GM23338 (cell line): Measurements from ENCODE around the gene FAM161B. TPM values are rescaled to one million over a fixed set of nuclear protein-coding genes. Genes with fewer than 3 reads are reported as not detected.

ENCODE experiments used
- ATAC-seq: fragments of 200-7000 bp; cut with Tn5 transposase; 3 replicates; pipeline ENCODE4 v1.9.1; 2020
- DNase-seq: peaks from one replicate; pipeline ENCODE4 v3.0.0-alpha.2; 2015; ENCODE audit warnings: low spot score
- H2AFZ ChIP-seq: fragments of 200-600 bp; sonication (generic); 2 replicates; pipeline ENCODE4 v1.8.0; 2016; ENCODE audit warnings: antibody characterized with exemption, mild to moderate bottlenecking, moderate library complexity
- H3F3A ChIP-seq: fragments of 200-600 bp; sonication (generic); replicated peaks from 2 replicates; pipeline ENCODE4 v1.8.0; 2017; ENCODE audit warnings: antibody characterized with exemption, mixed run types, low read depth
- H3K27ac ChIP-seq: fragments of 200-600 bp; sonication (generic); 2 replicates; pipeline ENCODE4 v1.6.1; 2016; ENCODE audit warnings: low read depth
- H3K27me3 ChIP-seq: fragments of 200-600 bp; sonication (generic); 2 replicates; pipeline ENCODE4 v1.8.0; 2016; ENCODE audit warnings: mild to moderate bottlenecking, mixed run types, moderate library complexity; ENCODE audit not compliant: insufficient read depth
- H3K36me3 ChIP-seq: fragments of 200-600 bp; sonication (generic); 2 replicates; pipeline ENCODE4 v1.8.0; 2016; ENCODE audit warnings: mild to moderate bottlenecking; ENCODE audit not compliant: insufficient read depth
- H3K4me1 ChIP-seq: fragments of 200-600 bp; sonication (generic); 2 replicates; pipeline ENCODE4 v1.8.0; 2016; ENCODE audit warnings: mild to moderate bottlenecking, moderate library complexity; ENCODE audit not compliant: insufficient read depth
- H3K4me2 ChIP-seq: fragments of 200-600 bp; sonication (generic); 2 replicates; pipeline ENCODE4 v1.7.1; 2017; ENCODE audit warnings: mixed run types
- H3K4me3 ChIP-seq: fragments of 200-600 bp; sonication (generic); 2 replicates; pipeline ENCODE4 v1.6.1; 2016; ENCODE audit warnings: mixed run types
- H3K79me2 ChIP-seq: fragments of 200-600 bp; sonication (generic); replicated peaks from 2 replicates; pipeline ENCODE4 v1.8.0; 2017; ENCODE audit warnings: mild to moderate bottlenecking; ENCODE audit not compliant: insufficient read depth
- H3K9me2 ChIP-seq: fragments of 200-600 bp; sonication (generic); 2 replicates; pipeline ENCODE4 v1.8.0; 2017; ENCODE audit not compliant: insufficient read depth
- H4K20me1 ChIP-seq: fragments of 200-600 bp; sonication (generic); replicated peaks from 2 replicates; pipeline ENCODE4 v1.8.0; 2017; ENCODE audit warnings: mild to moderate bottlenecking; ENCODE audit not compliant: insufficient read depth
- H3K27ac Mint-ChIP-seq: 2 replicates; pipeline ENCODE4 v1.8.0; 2020; ENCODE audit warnings: inconsistent platforms, mild to moderate bottlenecking, moderate library complexity, mixed read lengths
- H3K27me3 Mint-ChIP-seq: 3 replicates; pipeline ENCODE4 v1.8.0; 2022; ENCODE audit warnings: low read depth, mild to moderate bottlenecking, moderate library complexity, mixed read lengths, inconsistent platforms; ENCODE audit not compliant: insufficient read depth, poor library complexity
- H3K36me3 Mint-ChIP-seq: 3 replicates; pipeline ENCODE4 v1.8.0; 2021; ENCODE audit warnings: low read depth, mild to moderate bottlenecking, inconsistent platforms, moderate library complexity, mixed read lengths
- H3K4me1 Mint-ChIP-seq: 3 replicates; pipeline ENCODE4 v1.8.0; 2020; ENCODE audit warnings: mild to moderate bottlenecking, inconsistent platforms, mixed read lengths
- H3K4me3 Mint-ChIP-seq: 3 replicates; pipeline ENCODE4 v1.8.0; 2021; ENCODE audit warnings: moderate library complexity, mild to moderate bottlenecking, inconsistent platforms, mixed read lengths
- H3K9me3 Mint-ChIP-seq: 3 replicates; pipeline ENCODE4 v1.8.0; 2020; ENCODE audit warnings: moderate library complexity, mild to moderate bottlenecking, inconsistent platforms, mixed read lengths
- CTCF ChIP-seq, 2 experiments: fragments of 200-600 bp in 1 of 2; sonication (generic) in 1 of 2; conservative IDR thresholded peaks; 2 replicates each; pipeline versions ENCODE4 v1.5.1 to v1.6.1; 2016 to 2017; ENCODE audit warnings: antibody characterized with exemption in 2 of 2, low read depth in 2 of 2, mild to moderate bottlenecking in 2 of 2, moderate library complexity in 1 of 2
- JUNB ChIP-seq: IDR thresholded peaks from one replicate; pipeline ENCODE4 v1.6.1; 2016; ENCODE audit warnings: antibody characterized with exemption; ENCODE audit not compliant: unreplicated experiment
- POLR2AphosphoS5 ChIP-seq: IDR thresholded peaks from 2 replicates; pipeline ENCODE4 v1.6.1; 2016; ENCODE audit warnings: antibody characterized with exemption, low read depth
- STAT1 ChIP-seq: IDR thresholded peaks from one replicate; pipeline ENCODE4 v1.6.1; 2016; ENCODE audit warnings: antibody characterized with exemption; ENCODE audit not compliant: unreplicated experiment
- ZNF114 ChIP-seq: fragments of 250-450 bp; sonication (Bioruptor Pico); IDR thresholded peaks from 2 replicates; pipeline ENCODE4 v1.5.0; 2020; ENCODE audit warnings: mild to moderate bottlenecking, moderate library complexity
- ZNF331 ChIP-seq: fragments of 250-450 bp; sonication (Bioruptor Pico); IDR thresholded peaks from 2 replicates; pipeline ENCODE4 v1.5.0; 2020; ENCODE audit warnings: low read depth, mild to moderate bottlenecking, moderate library complexity
- polyA plus RNA-seq: library from polyadenylated mRNA; unstranded; fragments of >200 nt; fragmentation: Nextera tagmentation; extraction: Ambion mirVana; gene quantifications from 2 replicates; pipeline ENCODE4 v1.2.1, GENCODE V29; 2016
- total RNA-seq: library from RNA; depleted of rRNA; stranded (reverse); fragments of >200 nt; shearing (Covaris generic); gene quantifications from 2 replicates; pipeline ENCODE4 v1.2.3, GENCODE V29; 2014
- TF ChIP-seq, protein P1 (sequence below): IDR thresholded peaks from one replicate; pipeline ENCODE4 v1.6.1; 2018; ENCODE audit warnings: antibody characterized with exemption; ENCODE audit not compliant: unreplicated experiment
- TF ChIP-seq, protein P2 (sequence below): IDR thresholded peaks from 2 replicates; pipeline ENCODE4 v1.6.1; 2016; ENCODE audit warnings: antibody characterized with exemption

The FAM161B gene
- total and polyA plus RNA-seq, 2 experiments from 2014 or later, result 0.28 to 2.8 TPM

- no peak for TF ChIP-seq ZNF331 (CRISPR knock-in tag)
- TF ChIP-seq POLR2AphosphoS5, result no peak
- TF ChIP-seq, protein P1, sequence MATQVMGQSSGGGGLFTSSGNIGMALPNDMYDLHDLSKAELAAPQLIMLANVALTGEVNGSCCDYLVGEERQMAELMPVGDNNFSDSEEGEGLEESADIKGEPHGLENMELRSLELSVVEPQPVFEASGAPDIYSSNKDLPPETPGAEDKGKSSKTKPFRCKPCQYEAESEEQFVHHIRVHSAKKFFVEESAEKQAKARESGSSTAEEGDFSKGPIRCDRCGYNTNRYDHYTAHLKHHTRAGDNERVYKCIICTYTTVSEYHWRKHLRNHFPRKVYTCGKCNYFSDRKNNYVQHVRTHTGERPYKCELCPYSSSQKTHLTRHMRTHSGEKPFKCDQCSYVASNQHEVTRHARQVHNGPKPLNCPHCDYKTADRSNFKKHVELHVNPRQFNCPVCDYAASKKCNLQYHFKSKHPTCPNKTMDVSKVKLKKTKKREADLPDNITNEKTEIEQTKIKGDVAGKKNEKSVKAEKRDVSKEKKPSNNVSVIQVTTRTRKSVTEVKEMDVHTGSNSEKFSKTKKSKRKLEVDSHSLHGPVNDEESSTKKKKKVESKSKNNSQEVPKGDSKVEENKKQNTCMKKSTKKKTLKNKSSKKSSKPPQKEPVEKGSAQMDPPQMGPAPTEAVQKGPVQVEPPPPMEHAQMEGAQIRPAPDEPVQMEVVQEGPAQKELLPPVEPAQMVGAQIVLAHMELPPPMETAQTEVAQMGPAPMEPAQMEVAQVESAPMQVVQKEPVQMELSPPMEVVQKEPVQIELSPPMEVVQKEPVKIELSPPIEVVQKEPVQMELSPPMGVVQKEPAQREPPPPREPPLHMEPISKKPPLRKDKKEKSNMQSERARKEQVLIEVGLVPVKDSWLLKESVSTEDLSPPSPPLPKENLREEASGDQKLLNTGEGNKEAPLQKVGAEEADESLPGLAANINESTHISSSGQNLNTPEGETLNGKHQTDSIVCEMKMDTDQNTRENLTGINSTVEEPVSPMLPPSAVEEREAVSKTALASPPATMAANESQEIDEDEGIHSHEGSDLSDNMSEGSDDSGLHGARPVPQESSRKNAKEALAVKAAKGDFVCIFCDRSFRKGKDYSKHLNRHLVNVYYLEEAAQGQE, result no peak
- no peak for TF ChIP-seq ZNF114
- TF ChIP-seq STAT1, result no peak
- no peak for TF ChIP-seq CTCF (conservative IDR thresholded peaks at IDR 0.05; ENCODE audit: low read depth in 2 of 2)
Observed at GRCh38 chr14:73997944-73998447, 48.1 kb upstream of the FAM161B start (continued).

GRCh38 chr14:73997108-73997943, 47.4 kb upstream of the FAM161B start:
- Histone ChIP-seq H2AFZ (no peak overlapping the region), H3K27me3 (no peaks in the 10 kb centered on the region), H3K27ac (no peak overlapping the region), H3K36me3 (no peaks in the 10 kb centered on the region), H3F3A (no peaks in the 10 kb centered on the region), H3K9me2 (no peaks in the 10 kb centered on the region), H3K79me2 (no peaks in the 10 kb centered on the region), H4K20me1 (no peaks in the 10 kb centered on the region; the same call in 1 of the 2 replicates), H3K4me3 (no peak overlapping the region), H3K4me2 (no peak overlapping the region), H3K4me1 (no peaks in the 10 kb centered on the region)
- Mint-ChIP-seq H3K4me1 (no peaks in the 10 kb centered on the region), H3K9me3 (no peaks in the 10 kb centered on the region), H3K27ac (no peak overlapping the region), H3K27me3 (peaks cover 2% of the 10 kb centered on the region), H3K36me3 (no peaks in the 10 kb centered on the region), H3K4me3 (no peak overlapping the region)
- DNase-seq, result no peak
- no peak for ATAC-seq
- TF ChIP-seq JUNB, result no peak
- TF ChIP-seq, protein P2, sequence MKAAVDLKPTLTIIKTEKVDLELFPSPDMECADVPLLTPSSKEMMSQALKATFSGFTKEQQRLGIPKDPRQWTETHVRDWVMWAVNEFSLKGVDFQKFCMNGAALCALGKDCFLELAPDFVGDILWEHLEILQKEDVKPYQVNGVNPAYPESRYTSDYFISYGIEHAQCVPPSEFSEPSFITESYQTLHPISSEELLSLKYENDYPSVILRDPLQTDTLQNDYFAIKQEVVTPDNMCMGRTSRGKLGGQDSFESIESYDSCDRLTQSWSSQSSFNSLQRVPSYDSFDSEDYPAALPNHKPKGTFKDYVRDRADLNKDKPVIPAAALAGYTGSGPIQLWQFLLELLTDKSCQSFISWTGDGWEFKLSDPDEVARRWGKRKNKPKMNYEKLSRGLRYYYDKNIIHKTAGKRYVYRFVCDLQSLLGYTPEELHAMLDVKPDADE, result no peak
- TF ChIP-seq, protein P1, result no peak
